HCT116 (cell line): ENCODE data around the gene PLEKHA6. TPM values are rescaled to one million over a fixed set of nuclear protein-coding genes. Genes with fewer than 3 reads are reported as not detected.

Source experiments
- ATF3 ChIP-seq: IDR thresholded peaks from 2 replicates; pipeline ENCODE4 v1.6.1; 2012
- CBX3 ChIP-seq: IDR thresholded peaks from 2 replicates; pipeline ENCODE4 v1.6.1; 2012; ENCODE audit warnings: low read depth
- CEBPB ChIP-seq: IDR thresholded peaks from 2 replicates; pipeline ENCODE4 v1.6.1; 2012; ENCODE audit warnings: low read depth
- CTCF ChIP-seq, 3 experiments: fragments of 200-600 bp in 1 of 3; sonication (generic) in 1 of 3; IDR thresholded peaks in 2 of 3; conservative IDR thresholded peaks in 1 of 3; 2 replicates each; pipeline ENCODE4 v1.5.1; 2012 to 2017; ENCODE audit warnings: low read depth in 2 of 3, low read length in 2 of 3, antibody characterized with exemption in 1 of 3, borderline replicate concordance in 1 of 3, control low read depth in 1 of 3, mild to moderate bottlenecking in 1 of 3, mixed read lengths in 1 of 3, mixed run types in 1 of 3, moderate library complexity in 1 of 3; ENCODE audit not compliant: insufficient read depth in 1 of 3
- FOSL1 ChIP-seq: IDR thresholded peaks from 2 replicates; pipeline ENCODE4 v1.6.1; 2012; ENCODE audit warnings: low read depth
- POLR2AphosphoS5 ChIP-seq: IDR thresholded peaks from 2 replicates; pipeline ENCODE4 v1.6.1; 2011; ENCODE audit warnings: mild to moderate bottlenecking, low read depth, low read length, moderate library complexity
- RAD21 ChIP-seq: IDR thresholded peaks from 2 replicates; pipeline ENCODE4 v1.6.1; 2012; ENCODE audit warnings: low read depth, mild to moderate bottlenecking
- REST ChIP-seq: IDR thresholded peaks from 2 replicates; pipeline ENCODE4 v1.6.1; 2012; ENCODE audit warnings: low read depth
- SIN3A ChIP-seq: IDR thresholded peaks from 2 replicates; pipeline ENCODE4 v1.6.1; 2012; ENCODE audit warnings: low read depth
- SRF ChIP-seq: IDR thresholded peaks from 2 replicates; pipeline ENCODE4 v1.6.1; 2012; ENCODE audit warnings: low read depth
- YY1 ChIP-seq: IDR thresholded peaks from 2 replicates; pipeline ENCODE4 v1.6.1; 2011; ENCODE audit warnings: low read length, low read depth, moderate library complexity, mild to moderate bottlenecking; ENCODE audit not compliant: insufficient replicate concordance; ENCODE audit errors: extremely low read depth
- ZNF274 ChIP-seq: fragments of 200-500 bp; sonication (Bioruptor generic); IDR thresholded peaks from 2 replicates; pipeline ENCODE4 v1.6.1; 2014; ENCODE audit warnings: mild to moderate bottlenecking, low read depth, low read length, inconsistent platforms
- total RNA-seq: library from RNA; stranded (reverse); gene quantifications from one replicate; pipeline ENCODE4 v1.2.1, GENCODE V29; 2021; ENCODE audit not compliant: unreplicated experiment

Gene PLEKHA6
- total RNA-seq, 1 experiment from 2014 or later: 13.1 TPM

- no peak for TF ChIP-seq REST
- no peak for TF ChIP-seq RAD21
- TF ChIP-seq FOSL1: no peak
- TF ChIP-seq ATF3: no peak
- TF ChIP-seq YY1: no peak
- no peak for TF ChIP-seq ZNF274
- no peak for TF ChIP-seq CBX3
- TF ChIP-seq CEBPB: no peak
- no peak for TF ChIP-seq CTCF (IDR thresholded peaks at IDR 0.05 in 2 of 3, conservative IDR thresholded peaks at IDR 0.05 in 1 of 3; ENCODE audit: borderline replicate concordance in 1 of 3, insufficient read depth in 1 of 3, low read depth in 2 of 3, low read length in 2 of 3)
- TF ChIP-seq SIN3A: no peak
- TF ChIP-seq POLR2AphosphoS5: no peak
- TF ChIP-seq SRF: no peak
These were observed 48.9 kb upstream of the PLEKHA6 start (continued) for GRCh38 chr1:204408602-204409001.
